DND-41 (cell line): Measurements from ENCODE around the gene AGPAT3.

Experiments
- ATAC-seq: fragments of 200-7000 bp; cut with Tn5 transposase; 3 replicates; pipeline ENCODE4 v1.9.1; 2021; ENCODE audit warnings: low read depth; ENCODE audit not compliant: insufficient read depth
- DNase-seq: peaks from one replicate; pipeline ENCODE4 v3.0.0-alpha.2; 2020
- H2AFZ ChIP-seq: 2 replicates; pipeline ENCODE4 v1.6.0; 2012; ENCODE audit warnings: low read depth, low read length
- H3K27ac ChIP-seq: 2 replicates; pipeline ENCODE4 v1.5.1; 2012; ENCODE audit warnings: low read length, inconsistent platforms
- H3K27me3 ChIP-seq: fragments of 200-600 bp; sonication (generic); 2 replicates; pipeline ENCODE4 v1.6.0; 2012; ENCODE audit warnings: low read length, mild to moderate bottlenecking, inconsistent platforms; ENCODE audit not compliant: insufficient read depth, poor library complexity
- H3K36me3 ChIP-seq: 2 replicates; pipeline ENCODE4 v1.5.1; 2012; ENCODE audit warnings: low read length, inconsistent platforms; ENCODE audit not compliant: insufficient read depth
- H3K4me1 ChIP-seq: 2 replicates; pipeline ENCODE4 v1.5.1; 2012; ENCODE audit warnings: mild to moderate bottlenecking, low read length; ENCODE audit not compliant: insufficient read depth
- H3K4me2 ChIP-seq: 2 replicates; pipeline ENCODE4 v1.6.0; 2012; ENCODE audit warnings: mild to moderate bottlenecking, moderate library complexity, low read length, inconsistent platforms; ENCODE audit not compliant: insufficient read depth
- H3K4me3 ChIP-seq, 2 experiments: fragments of 200-600 bp in 1 of 2; shearing (Covaris generic) in 1 of 2; 2 replicates each; pipeline ENCODE4 v1.5.1; 2012 to 2016; ENCODE audit warnings: inconsistent platforms in 2 of 2, low read length in 2 of 2, mild to moderate bottlenecking in 2 of 2, low read depth in 1 of 2, moderate library complexity in 1 of 2
- H3K79me2 ChIP-seq: 2 replicates; pipeline ENCODE4 v1.6.0; 2012; ENCODE audit warnings: low read length, inconsistent platforms; ENCODE audit not compliant: insufficient read depth
- H3K9ac ChIP-seq: 2 replicates; pipeline ENCODE4 v1.6.0; 2012; ENCODE audit warnings: low read depth, mild to moderate bottlenecking, inconsistent platforms, low read length, moderate library complexity
- H3K9me3 ChIP-seq: 2 replicates; pipeline ENCODE4 v1.5.1; 2012; ENCODE audit warnings: low read length, moderate library complexity, mild to moderate bottlenecking, inconsistent platforms; ENCODE audit not compliant: insufficient read depth, severe bottlenecking
- H4K20me1 ChIP-seq: 2 replicates; pipeline ENCODE4 v1.6.0; 2012; ENCODE audit warnings: low read length; ENCODE audit not compliant: insufficient read depth
- CTCF ChIP-seq: IDR thresholded peaks from 2 replicates; pipeline ENCODE4 v1.5.1; 2012; ENCODE audit warnings: borderline replicate concordance, low read length, moderate library complexity, mild to moderate bottlenecking; ENCODE audit not compliant: poor library complexity, severe bottlenecking; ENCODE audit errors: extremely low read depth
- EZH2 ChIP-seq: IDR thresholded peaks from 3 replicates; pipeline ENCODE4 v1.6.1; 2012; ENCODE audit warnings: borderline replicate concordance, low read depth, mild to moderate bottlenecking, moderate library complexity, low read length, inconsistent platforms; ENCODE audit not compliant: severe bottlenecking

AGPAT3 gene

GRCh38 chr21:43876605-43877004, 11.6 kb downstream of the AGPAT3 start:
- Histone ChIP-seq H3K9me3 (no peaks in the 10 kb centered on the region), H3K36me3 (peaks cover 40% of the 10 kb centered on the region), H3K4me3 (no peak overlapping the region), H3K4me1 (no peaks in the 10 kb centered on the region), H3K4me2 (no peak overlapping the region), H3K27ac (no peak overlapping the region), H3K27me3 (no peaks in the 10 kb centered on the region), H3K9ac (no peak overlapping the region), H2AFZ (no peak overlapping the region), H3K79me2 (peaks cover 97% of the 10 kb centered on the region), H4K20me1 (peaks cover 44% of the 10 kb centered on the region)
- no peak for ATAC-seq
- TF ChIP-seq EZH2 (no peak), CTCF (no peak)
- no peak for DNase-seq

- Histone ChIP-seq H3K4me2 (no peak overlapping the region), H3K4me3 (no peak overlapping the region), H2AFZ (no peak overlapping the region), H3K79me2 (peaks cover 98% of the 10 kb centered on the region), H4K20me1 (peaks cover 50% of the 10 kb centered on the region), H3K4me1 (no peaks in the 10 kb centered on the region), H3K27me3 (no peaks in the 10 kb centered on the region), H3K9ac (no peak overlapping the region), H3K36me3 (peaks cover 33% of the 10 kb centered on the region), H3K27ac (no peak overlapping the region), H3K9me3 (no peaks in the 10 kb centered on the region)
- DNase-seq (no peak), ATAC-seq (no peak)
- TF ChIP-seq EZH2: no peak
- TF ChIP-seq CTCF: no peak
Observed at GRCh38 chr21:43877936-43878575, 13.0 kb downstream of the AGPAT3 start.

- Histone ChIP-seq H2AFZ (no peak overlapping the region), H3K4me2 (no peak overlapping the region), H3K36me3 (peaks cover 29% of the 10 kb centered on the region), H3K9me3 (no peaks in the 10 kb centered on the region), H3K27me3 (no peaks in the 10 kb centered on the region), H3K4me1 (no peaks in the 10 kb centered on the region), H3K4me3 (no peak overlapping the region), H3K79me2 (peaks cover 99% of the 10 kb centered on the region), H3K9ac (no peak overlapping the region), H3K27ac (no peak overlapping the region), H4K20me1 (peaks cover 62% of the 10 kb centered on the region)
- TF ChIP-seq EZH2 (no peak), CTCF (no peak)
- DNase-seq (no peak), ATAC-seq (peak; percentile 33; the same call in 2 of the 3 replicates)
Observed at GRCh38 chr21:43879348-43880110, 14.5 kb downstream of the AGPAT3 start.
